Mesenchymal stem cell (in vitro differentiated cells and primary cell): Measurements from ENCODE around the gene PDZD2.
A peak's percentile ranks its signal among the peaks of the same experiment; 100 is the strongest.

Source experiments
- DNase-seq: peaks from one replicate; pipeline ENCODE4 v3.0.0-alpha.2; 2013
- H2AFZ ChIP-seq: one replicate; pipeline ENCODE4 v1.6.1; 2013; ENCODE audit warnings: low read depth, mild to moderate bottlenecking, control low read depth, inconsistent platforms, low read length, moderate library complexity
- H2AK5ac ChIP-seq: 2 replicates; pipeline ENCODE4 v1.6.1; 2013; ENCODE audit warnings: low read length, moderate library complexity, mild to moderate bottlenecking, inconsistent platforms; ENCODE audit not compliant: severe bottlenecking
- H2BK120ac ChIP-seq: one replicate; pipeline ENCODE4 v1.6.1; 2013; ENCODE audit warnings: low read depth, mild to moderate bottlenecking, inconsistent platforms, low read length, moderate library complexity
- H2BK12ac ChIP-seq, 2 experiments: one replicate each; pipeline ENCODE4 v1.6.1; 2013; ENCODE audit warnings: inconsistent platforms in 2 of 2, low read length in 2 of 2, mild to moderate bottlenecking in 2 of 2, moderate library complexity in 2 of 2, control low read depth in 1 of 2
- H2BK15ac ChIP-seq: one replicate; pipeline ENCODE4 v1.6.1; 2013; ENCODE audit warnings: mild to moderate bottlenecking, low read depth, inconsistent platforms; ENCODE audit not compliant: poor library complexity, severe bottlenecking
- H2BK5ac ChIP-seq: 2 replicates; pipeline ENCODE4 v1.6.1; 2013; ENCODE audit warnings: low read depth, mild to moderate bottlenecking, low read length, control low read depth, inconsistent platforms; ENCODE audit not compliant: poor library complexity, severe bottlenecking
- H3K14ac ChIP-seq, 2 experiments: one replicate each; pipeline ENCODE4 v1.6.1; 2013; ENCODE audit warnings: inconsistent platforms in 2 of 2, low read length in 2 of 2, control low read depth in 1 of 2, mild to moderate bottlenecking in 1 of 2, moderate library complexity in 1 of 2
- H3K18ac ChIP-seq, 2 experiments: one replicate each; pipeline ENCODE4 v1.6.1; 2013; ENCODE audit warnings: inconsistent platforms in 2 of 2, low read length in 2 of 2, control low read depth in 1 of 2, low read depth in 1 of 2, mild to moderate bottlenecking in 1 of 2
- H3K23ac ChIP-seq, 2 experiments: one replicate each; pipeline ENCODE4 v1.6.1; 2013; ENCODE audit warnings: inconsistent platforms in 2 of 2, low read length in 2 of 2, mild to moderate bottlenecking in 2 of 2, moderate library complexity in 2 of 2, control low read depth in 1 of 2
- H3K27ac ChIP-seq: 2 replicates; pipeline ENCODE4 v1.5.1; 2013; ENCODE audit warnings: mild to moderate bottlenecking, moderate library complexity, low read length, control low read depth, inconsistent platforms; ENCODE audit not compliant: poor library complexity, severe bottlenecking
- H3K27me3 ChIP-seq, 2 experiments: 2 replicates each; pipeline versions ENCODE4 v1.6.1 to v1.7.0; 2013; ENCODE audit warnings: low read length in 2 of 2, mild to moderate bottlenecking in 2 of 2, moderate library complexity in 2 of 2, control low read depth in 1 of 2, inconsistent platforms in 1 of 2; ENCODE audit not compliant: control insufficient read depth in 1 of 2, insufficient read depth in 1 of 2
- H3K36me3 ChIP-seq, 2 experiments: 2 replicates each; pipeline versions ENCODE4 v1.6.1 to v1.7.0; 2013; ENCODE audit warnings: low read length in 2 of 2, control low read depth in 1 of 2, inconsistent platforms in 1 of 2, low read depth in 1 of 2, mild to moderate bottlenecking in 1 of 2; ENCODE audit not compliant: insufficient read depth in 2 of 2, control insufficient read depth in 1 of 2
- H3K4ac ChIP-seq, 2 experiments: one replicate each; pipeline ENCODE4 v1.6.1; 2013; ENCODE audit warnings: inconsistent platforms in 2 of 2, low read length in 2 of 2, mild to moderate bottlenecking in 2 of 2, moderate library complexity in 2 of 2, control low read depth in 1 of 2, low read depth in 1 of 2
- H3K4me1 ChIP-seq: 2 replicates; pipeline ENCODE4 v1.6.1; 2013; ENCODE audit warnings: low read depth, low read length, control low read depth; ENCODE audit not compliant: control insufficient read depth, insufficient read depth
- H3K4me2 ChIP-seq: 2 replicates; pipeline ENCODE4 v1.6.1; 2013; ENCODE audit warnings: low read length, mild to moderate bottlenecking, inconsistent platforms; ENCODE audit not compliant: poor library complexity, severe bottlenecking
- H3K4me3 ChIP-seq, 2 experiments: 2 replicates each; pipeline versions ENCODE4 v1.5.1 to v1.7.0; 2013; ENCODE audit warnings: low read length in 2 of 2, mild to moderate bottlenecking in 2 of 2, control low read depth in 1 of 2, low read depth in 1 of 2; ENCODE audit not compliant: insufficient read depth in 1 of 2
- H3K79me1 ChIP-seq: replicated peaks from 2 replicates; pipeline ENCODE4 v1.6.1; 2013; ENCODE audit warnings: mild to moderate bottlenecking, control low read depth, low read length, inconsistent platforms; ENCODE audit not compliant: poor library complexity, severe bottlenecking
- H3K9ac ChIP-seq: 2 replicates; pipeline ENCODE4 v1.7.0; 2013; ENCODE audit warnings: mild to moderate bottlenecking, low read length, moderate library complexity
- H3K9me3 ChIP-seq: 2 replicates; pipeline ENCODE4 v1.7.0; 2013; ENCODE audit warnings: mild to moderate bottlenecking, low read length; ENCODE audit not compliant: control insufficient read depth
- H4K8ac ChIP-seq: one replicate; pipeline ENCODE4 v1.6.1; 2013; ENCODE audit warnings: inconsistent platforms, mild to moderate bottlenecking, low read length, moderate library complexity
- H4K91ac ChIP-seq: one replicate; pipeline ENCODE4 v1.6.1; 2013; ENCODE audit warnings: mild to moderate bottlenecking, low read length, inconsistent platforms
- WGBS: methylation state at CpG from one replicate; pipeline ENCODE4 v1.1.7; 2013; ENCODE audit warnings: mixed read lengths; 5-methylcytosine and 5-hydroxymethylcytosine counted together

The PDZD2 gene

GRCh38 chr5:32068561-32068960 is 429.6 kb downstream of the PDZD2 start:
- no peaks in the 10 kb centered on the region for H3K79me1 ChIP-seq
- no peak overlapping the region for H3K23ac ChIP-seq
- WGBS = 67% methylated on average over 2 of the region's 2 CpGs

GRCh38 chr5:32069396-32069795 is 430.5 kb downstream of the PDZD2 start:
- Histone ChIP-seq H2BK5ac (no peak overlapping the region), H2AK5ac (no peak overlapping the region), H3K4me2 (no peak overlapping the region), H2AFZ (no peak overlapping the region), H3K27ac (no peak overlapping the region), H3K14ac (no peak overlapping the region), H3K4me1 (no peaks in the 10 kb centered on the region), H3K9ac (no peak overlapping the region), H4K91ac (no peak overlapping the region), H3K18ac (no peak overlapping the region), H3K79me1 (no peaks in the 10 kb centered on the region), H3K9me3 (no peaks in the 10 kb centered on the region), H3K4ac (no peak overlapping the region), H2BK12ac (no peak overlapping the region), H3K23ac (no peak overlapping the region), H2BK15ac (no peak overlapping the region), H3K36me3 (no peaks in the 10 kb centered on the region), H3K4me3 (no peak overlapping the region), H4K8ac (no peak overlapping the region), H2BK120ac (no peak overlapping the region), H3K27me3 (peaks cover 0 to 40% of the 10 kb centered on the region in 2 experiments)
- 89% methylated on average over 3 of the region's 3 CpGs for WGBS
- DNase-seq = no peak

More at GRCh38 chr5:32068561-32068960, 429.6 kb downstream of the PDZD2 start:
- H3K9ac ChIP-seq = no peak overlapping the region
- H2AFZ ChIP-seq = no peak overlapping the region
- H4K8ac ChIP-seq = no peak overlapping the region
- H3K27ac ChIP-seq = no peak overlapping the region
- DNase-seq = no peak
- H3K18ac ChIP-seq = no peak overlapping the region
- H3K14ac ChIP-seq = no peak overlapping the region
- H2BK120ac ChIP-seq = no peak overlapping the region
- no peak overlapping the region for H3K4me3 ChIP-seq
- H2AK5ac ChIP-seq = no peak overlapping the region
- H3K4ac ChIP-seq = no peak overlapping the region
- no peak overlapping the region for H2BK12ac ChIP-seq
- H4K91ac ChIP-seq = no peak overlapping the region
- H3K9me3 ChIP-seq = no peaks in the 10 kb centered on the region
- no peaks in the 10 kb centered on the region for H3K4me1 ChIP-seq
- no peaks in the 10 kb centered on the region for H3K36me3 ChIP-seq
- H3K4me2 ChIP-seq = no peak overlapping the region
- peaks cover 0 to 37% of the 10 kb centered on the region in 2 experiments for H3K27me3 ChIP-seq
- H2BK5ac ChIP-seq = no peak overlapping the region
- H2BK15ac ChIP-seq = no peak overlapping the region

GRCh38 chr5:32071351-32071944 is 432.5 kb downstream of the PDZD2 start:
- no peak overlapping the region for H3K14ac ChIP-seq
- H2BK15ac ChIP-seq = no peak overlapping the region
- peaks cover 0 to 36% of the 10 kb centered on the region in 2 experiments for H3K27me3 ChIP-seq
- H4K8ac ChIP-seq = no peak overlapping the region
- DNase-seq = peak; percentile 11
- H3K4me1 ChIP-seq = no peaks in the 10 kb centered on the region
- H4K91ac ChIP-seq = no peak overlapping the region
- no peak overlapping the region for H3K4me2 ChIP-seq
- no peak overlapping the region for H3K18ac ChIP-seq
- H2BK12ac ChIP-seq = no peak overlapping the region
- no peak overlapping the region for H2AFZ ChIP-seq
- H3K4me3 ChIP-seq = no peak overlapping the region
- H3K4ac ChIP-seq = no peak overlapping the region
- WGBS = 78% methylated on average over 5 of the region's 7 CpGs
- H3K9ac ChIP-seq = no peak overlapping the region
- H3K27ac ChIP-seq = no peak overlapping the region
- no peaks in the 10 kb centered on the region for H3K79me1 ChIP-seq
- no peak overlapping the region for H2BK120ac ChIP-seq
- H2BK5ac ChIP-seq = no peak overlapping the region
- no peak overlapping the region for H2AK5ac ChIP-seq
- no peaks in the 10 kb centered on the region for H3K9me3 ChIP-seq
- no peaks in the 10 kb centered on the region for H3K36me3 ChIP-seq
- H3K23ac ChIP-seq = no peak overlapping the region

- H3K36me3 ChIP-seq = no peaks in the 10 kb centered on the region
- H3K4me2 ChIP-seq = no peak overlapping the region
- no peak overlapping the region for H3K4me3 ChIP-seq
- no peak overlapping the region for H2BK12ac ChIP-seq
- H3K4ac ChIP-seq = no peak overlapping the region
- H2AK5ac ChIP-seq = no peak overlapping the region
- 96% methylated on average over 14 of the region's 14 CpGs for WGBS
- no peak overlapping the region for H3K27ac ChIP-seq
- H3K9ac ChIP-seq = no peak overlapping the region
- no peak overlapping the region for H3K23ac ChIP-seq
- H2BK5ac ChIP-seq = no peak overlapping the region
- no peaks in the 10 kb centered on the region for H3K4me1 ChIP-seq
- H2BK15ac ChIP-seq = no peak overlapping the region
- H3K9me3 ChIP-seq = no peaks in the 10 kb centered on the region
- H3K18ac ChIP-seq = peak overlapping the region in 1 of 2 experiments; percentile 21
- no peaks in the 10 kb centered on the region for H3K79me1 ChIP-seq
- no peak for DNase-seq
- peaks cover 0 to 30% of the 10 kb centered on the region in 2 experiments for H3K27me3 ChIP-seq
- peak overlapping the region; percentile 57 for H4K91ac ChIP-seq
- H3K14ac ChIP-seq = peak overlapping the region in 1 of 2 experiments; percentile 89
- no peak overlapping the region for H2AFZ ChIP-seq
- H2BK120ac ChIP-seq = no peak overlapping the region
- no peak overlapping the region for H4K8ac ChIP-seq
Observed at GRCh38 chr5:32072054-32072453, 433.1 kb downstream of the PDZD2 start.
